Activated CD8-positive, alpha-beta memory T cell treated with anti-CD3 and anti-CD28 coated beads, Interleukin-2, amount 50 U/mL, for 24 hours (primary cell): ENCODE measurements around the gene COTL1.
"Not testable (repeated sequence)": the region's sequence is repeated elsewhere in the genome, so short reads cannot be mapped to it uniquely, and the experiment has no call there.

ENCODE experiments used
- DNase-seq: peaks from one replicate; pipeline ENCODE4 v3.0.0-alpha.2; 2020; ENCODE audit errors: extremely low read depth

COTL1 gene

GRCh38 chr16:84528322-84528721, 89.6 kb downstream of the COTL1 start:
- DNase-seq: no peak

GRCh38 chr16:84527532-84528269, 90.2 kb downstream of the COTL1 start:
- DNase-seq: no peak

- no peak for DNase-seq
Observed at GRCh38 chr16:84526794-84527531, 90.9 kb downstream of the COTL1 start.

GRCh38 chr16:84524941-84525581, 92.8 kb downstream of the COTL1 start:
- not testable (repeated sequence) for DNase-seq

GRCh38 chr16:84524346-84524920, 93.4 kb downstream of the COTL1 start:
- no peak for DNase-seq

- DNase-seq: no peak
Observed at GRCh38 chr16:84521497-84521770, 96.4 kb downstream of the COTL1 start.

- DNase-seq: no peak
Observed at GRCh38 chr16:84520725-84521496, 97.0 kb downstream of the COTL1 start.

- DNase-seq: no peak
Observed at GRCh38 chr16:84519855-84520254, 98.0 kb downstream of the COTL1 start.

GRCh38 chr16:84518804-84519341, 99.0 kb downstream of the COTL1 start:
- DNase-seq: no peak

- not testable (repeated sequence) for DNase-seq
Observed at GRCh38 chr16:84518220-84518619, 99.7 kb downstream of the COTL1 start.

- DNase-seq: no peak
Observed at GRCh38 chr16:84517366-84517765, 100.5 kb downstream of the COTL1 start.
